Dedifferentiated amniotic fluid mesenchymal stem cell (primary cell): ENCODE measurements around the gene SH2B3.

Experiments used
- DNase-seq: peaks from one replicate; pipeline ENCODE4 v3.0.0-alpha.2; 2016; ENCODE audit errors: extremely low spot score

Gene SH2B3

GRCh38 chr12:111408686-111409402 is 3.1 kb downstream of the SH2B3 start:
- no peak for DNase-seq

- DNase-seq, result no peak
These were observed 3.7 kb downstream of the SH2B3 start for GRCh38 chr12:111409403-111409779.

GRCh38 chr12:111409780-111410430 is 4.2 kb downstream of the SH2B3 start:
- no peak for DNase-seq

GRCh38 chr12:111410431-111411184 is 4.9 kb downstream of the SH2B3 start:
- DNase-seq, result no peak

GRCh38 chr12:111411185-111411764 is 5.6 kb downstream of the SH2B3 start:
- DNase-seq, result no peak

DNA sequence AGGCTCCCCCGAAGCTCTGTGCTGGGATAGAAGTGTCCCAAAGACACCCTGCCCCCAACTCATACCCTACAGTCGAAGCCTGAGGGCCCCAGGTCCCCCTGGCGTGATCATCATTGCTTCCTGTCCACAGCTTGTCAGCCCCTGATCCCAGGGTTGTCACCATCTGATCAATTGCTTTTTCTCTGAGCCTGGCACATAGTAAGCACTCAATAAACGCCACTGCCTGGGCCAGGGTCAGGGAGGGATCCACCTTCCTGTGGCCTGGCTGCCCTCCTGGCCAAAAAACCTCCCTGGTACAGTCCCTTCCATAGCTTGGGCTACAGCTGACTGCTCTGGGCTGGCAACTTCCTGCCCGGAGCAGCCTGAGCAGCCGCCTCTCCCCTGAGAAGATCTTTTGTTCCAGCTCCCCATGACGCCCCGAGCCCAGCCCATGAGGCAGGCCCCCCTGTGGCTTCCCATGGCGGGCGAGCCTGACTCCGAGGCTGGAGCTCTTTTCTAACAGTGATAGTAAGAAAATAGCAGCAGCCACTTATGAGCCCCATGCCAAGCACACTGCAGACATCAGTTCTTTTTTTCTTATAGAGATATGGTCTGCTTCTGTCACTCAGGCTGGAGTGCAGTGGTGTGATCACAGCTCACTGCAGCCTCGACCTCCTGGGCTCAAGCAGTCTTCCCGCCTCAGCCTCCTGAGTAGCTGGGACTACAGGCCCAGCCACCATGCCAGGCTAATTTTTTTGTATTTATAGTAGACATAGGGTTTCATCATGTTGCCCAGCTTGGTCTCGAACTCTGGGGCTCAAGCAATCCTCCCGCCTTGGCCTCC is 6.5 kb downstream of the SH2B3 start:
- no peak for DNase-seq

GRCh38 chr12:111412830-111413441 is 7.2 kb downstream of the SH2B3 start:
- no peak for DNase-seq

DNA sequence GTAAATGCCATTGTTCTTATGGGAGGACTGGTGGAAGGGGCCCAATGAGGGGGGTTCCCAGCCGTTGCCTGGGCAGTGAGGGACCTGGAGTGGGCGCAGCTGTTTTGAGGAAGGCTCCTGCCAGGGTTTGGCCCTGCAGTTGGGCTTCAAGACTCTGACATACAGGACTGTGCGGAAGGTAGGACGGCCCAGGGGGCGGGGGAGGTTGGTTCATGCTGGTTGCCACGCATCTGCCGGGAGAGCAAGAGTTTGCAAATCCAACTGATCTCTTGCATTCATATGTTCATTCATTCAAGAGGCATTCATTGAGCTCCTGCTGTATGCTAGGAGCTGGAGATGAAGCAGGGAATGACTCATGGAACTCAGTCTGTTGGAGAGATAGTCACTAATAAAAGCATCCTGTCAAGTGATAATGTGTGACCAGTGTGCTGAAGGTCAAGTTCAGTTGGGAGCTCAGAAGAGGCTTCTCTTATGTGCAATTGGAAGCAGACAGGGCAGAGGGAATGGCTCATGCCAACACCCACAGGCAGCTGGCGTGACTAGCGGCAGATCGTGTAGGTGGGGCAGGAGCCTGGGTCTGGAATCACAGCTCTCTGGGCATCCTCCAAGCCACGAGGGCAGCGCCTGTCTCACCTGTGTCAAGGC is 7.8 kb downstream of the SH2B3 start:
- DNase-seq, result no peak

DNA sequence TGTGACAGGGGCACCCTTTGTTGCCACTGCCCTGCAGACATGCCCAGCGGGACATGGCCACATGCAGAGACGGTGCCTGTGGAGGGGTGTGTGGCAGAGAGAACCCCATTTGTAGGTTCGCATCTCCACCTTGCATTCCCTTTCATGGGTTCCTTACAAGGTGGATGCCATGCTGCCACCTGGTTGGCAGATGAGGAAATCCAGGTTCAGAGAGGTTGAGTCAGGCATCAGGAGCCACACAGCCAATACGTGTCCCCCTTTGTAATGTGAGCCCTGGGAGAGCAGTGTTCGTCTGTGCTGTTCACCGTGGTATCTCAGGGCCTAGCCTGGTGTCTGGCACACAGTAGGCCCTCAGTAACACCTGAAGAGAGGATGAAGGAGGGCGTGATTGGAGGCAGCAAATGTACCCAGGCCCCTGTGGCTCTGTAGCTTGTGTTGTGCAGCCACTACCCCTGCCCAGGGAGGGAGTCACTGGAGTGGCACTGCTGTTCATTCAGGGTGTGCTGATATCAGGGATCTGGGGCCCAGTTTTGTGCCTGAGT is 9.1 kb downstream of the SH2B3 start:
- no peak for DNase-seq

- DNase-seq, result no peak
These were observed 11.6 kb downstream of the SH2B3 start for GRCh38 chr12:111417290-111417689.

DNA sequence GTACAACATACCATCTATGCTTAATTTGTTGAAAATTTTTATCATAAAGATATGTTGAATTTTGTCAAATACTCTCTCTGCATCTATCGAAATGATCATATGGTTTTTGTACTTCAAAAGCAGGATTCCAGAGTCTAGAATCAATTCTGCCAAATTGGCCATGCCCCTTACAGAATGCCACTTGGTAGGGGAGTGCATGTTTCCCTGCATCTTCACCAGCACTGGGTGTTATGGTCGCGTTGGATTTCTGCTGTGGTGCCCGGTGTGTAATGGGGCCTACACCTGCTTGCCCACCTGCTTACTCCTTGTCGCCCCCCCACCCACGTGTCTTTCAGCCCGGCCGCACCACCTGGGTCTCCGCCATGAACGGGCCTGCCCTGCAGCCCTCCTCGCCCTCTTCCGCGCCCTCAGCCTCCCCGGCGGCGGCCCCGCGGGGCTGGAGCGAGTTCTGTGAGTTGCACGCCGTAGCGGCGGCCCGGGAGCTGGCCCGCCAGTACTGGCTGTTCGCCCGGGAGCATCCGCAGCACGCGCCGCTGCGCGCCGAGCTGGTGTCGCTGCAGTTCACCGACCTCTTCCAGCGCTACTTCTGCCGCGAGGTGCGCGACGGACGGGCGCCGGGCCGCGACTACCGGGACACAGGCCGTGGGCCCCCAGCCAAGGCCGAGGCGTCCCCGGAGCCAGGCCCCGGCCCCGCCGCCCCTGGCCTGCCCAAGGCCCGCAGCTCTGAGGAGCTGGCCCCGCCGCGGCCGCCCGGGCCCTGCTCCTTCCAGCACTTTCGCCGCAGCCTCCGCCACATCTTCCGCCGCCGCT is 12.3 kb downstream of the SH2B3 start:
- no peak for DNase-seq

DNA sequence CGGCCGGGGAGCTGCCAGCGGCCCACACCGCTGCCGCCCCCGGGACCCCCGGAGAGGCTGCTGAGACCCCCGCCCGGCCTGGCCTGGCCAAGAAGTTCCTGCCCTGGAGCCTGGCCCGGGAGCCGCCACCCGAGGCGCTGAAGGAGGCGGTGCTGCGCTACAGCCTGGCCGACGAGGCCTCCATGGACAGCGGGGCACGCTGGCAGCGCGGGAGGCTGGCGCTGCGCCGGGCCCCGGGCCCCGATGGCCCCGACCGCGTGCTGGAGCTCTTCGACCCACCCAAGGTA is 12.8 kb downstream of the SH2B3 start:
- no peak for DNase-seq

GRCh38 chr12:111419784-111420183 is 14.1 kb downstream of the SH2B3 start:
- no peak for DNase-seq

GRCh38 chr12:111420494-111420893 is 14.8 kb downstream of the SH2B3 start:
- no peak for DNase-seq

DNA sequence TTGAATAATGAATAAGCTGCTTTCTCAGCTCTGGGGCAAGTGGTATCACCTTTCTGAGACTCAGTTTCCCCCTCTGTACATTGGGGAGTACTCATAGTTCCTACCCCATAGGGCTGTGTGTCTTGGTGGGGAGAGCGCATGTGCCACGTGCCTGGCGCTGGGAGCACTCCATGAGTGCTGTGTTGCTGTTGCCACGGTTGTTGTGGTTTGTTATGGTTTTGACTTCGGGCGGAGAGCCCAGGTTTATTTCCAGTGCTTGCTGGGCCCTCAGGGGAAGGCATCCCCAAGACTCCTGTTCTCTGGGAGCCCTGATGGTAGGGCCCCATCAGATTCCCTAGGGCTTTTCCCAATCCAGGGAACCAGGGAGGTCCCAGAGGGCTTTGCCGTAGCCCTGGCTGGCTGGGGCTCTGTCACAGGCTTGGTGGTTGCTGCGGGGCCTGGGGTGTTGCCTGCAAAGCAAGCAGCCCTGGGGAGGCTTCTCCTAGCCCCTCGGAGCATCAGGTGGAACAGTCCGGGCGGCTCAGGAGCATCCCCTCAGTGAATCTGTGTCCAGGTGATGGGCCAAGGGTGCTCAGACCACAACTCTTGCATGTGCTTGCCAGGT is 18.6 kb downstream of the SH2B3 start:
- no peak for DNase-seq

GRCh38 chr12:111424793-111425251 is 19.1 kb downstream of the SH2B3 start:
- DNase-seq, result no peak

DNA sequence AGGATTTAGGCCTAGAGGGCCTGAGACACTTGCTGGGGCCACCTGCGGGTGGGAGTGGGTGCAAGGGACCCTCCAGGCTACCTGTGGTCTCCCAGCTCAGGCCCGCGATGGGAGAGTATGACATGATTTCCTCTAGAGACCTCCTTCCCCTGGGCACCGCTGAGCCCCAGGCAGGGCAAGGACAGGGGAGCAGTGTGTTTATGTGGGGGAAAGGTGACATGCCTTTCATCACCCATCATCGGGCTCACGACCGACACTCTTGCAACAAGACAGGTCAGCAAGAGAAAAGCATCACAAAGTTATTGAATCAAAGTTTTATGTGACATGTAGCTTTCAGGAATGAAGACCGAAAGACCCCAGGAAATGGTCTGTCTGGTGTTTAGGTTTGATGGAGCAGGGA is 19.9 kb downstream of the SH2B3 start:
- DNase-seq, result no peak

DNA sequence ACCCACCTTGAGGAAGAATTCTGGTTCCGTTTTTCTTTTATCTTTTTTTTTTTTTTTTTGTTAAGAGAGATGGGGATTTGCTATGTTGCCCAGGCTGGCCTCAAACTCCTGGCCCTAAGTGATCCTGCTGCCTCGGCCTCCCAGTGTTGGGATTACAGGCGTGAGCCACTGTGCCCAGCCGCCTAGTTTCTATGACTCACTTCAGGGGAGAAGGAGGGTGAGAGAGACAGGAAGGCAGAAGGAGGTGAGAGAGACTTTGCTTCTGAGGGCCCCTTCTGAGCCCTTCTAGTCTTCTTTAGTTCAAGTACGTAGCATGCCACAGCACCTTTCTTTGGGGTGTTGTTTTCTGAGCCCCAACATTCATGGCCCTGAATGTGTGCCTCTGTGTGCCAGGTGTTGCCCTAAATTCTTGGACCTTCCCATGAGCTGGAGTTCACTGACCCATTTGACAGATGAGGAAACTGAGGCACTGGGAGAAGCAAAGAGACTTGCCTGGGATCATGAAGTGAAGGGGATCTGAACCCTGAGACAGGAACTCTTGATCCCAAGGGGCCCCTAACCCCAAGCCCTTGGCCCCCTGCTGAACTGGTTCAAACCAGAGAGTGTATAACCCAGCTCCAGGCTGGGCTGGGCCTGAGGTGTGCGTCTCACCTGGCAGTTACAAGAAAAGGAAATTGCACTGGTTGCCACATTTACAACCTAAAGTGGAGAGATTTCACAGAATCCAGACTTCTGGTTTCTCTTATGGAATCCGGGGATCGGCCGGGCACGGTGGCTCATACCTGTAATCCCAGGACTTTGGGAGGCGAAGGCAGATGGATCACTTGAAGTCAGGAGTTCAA is 20.8 kb downstream of the SH2B3 start:
- no peak for DNase-seq
